Smooth muscle cell (in vitro differentiated cells): Measurements from ENCODE around the gene MINDY1. TPM values are rescaled to one million over a fixed set of nuclear protein-coding genes. Genes with fewer than 3 reads are reported as not detected.

ENCODE experiments used
- DNase-seq: peaks from one replicate; lab custom pipeline; 2025; ENCODE audit not compliant: unreplicated experiment; lab: John Stamatoyannopoulos, UW
- H2AFZ ChIP-seq: fragments of 200-600 bp; sonication (generic); 2 replicates; pipeline ENCODE4 v1.6.0; 2016; ENCODE audit warnings: antibody characterized with exemption, low read depth, mild to moderate bottlenecking
- H3F3A ChIP-seq: fragments of 200-600 bp; sonication (generic); 2 replicates; pipeline ENCODE4 v1.6.0; 2017; ENCODE audit warnings: antibody characterized with exemption, low read depth
- H3K27ac ChIP-seq: fragments of 200-600 bp; sonication (generic); 2 replicates; pipeline ENCODE4 v1.5.1; 2016; ENCODE audit warnings: low read depth, mild to moderate bottlenecking
- H3K27me3 ChIP-seq: fragments of 200-600 bp; sonication (generic); 2 replicates; pipeline ENCODE4 v1.6.1; 2016; ENCODE audit warnings: low read depth, mild to moderate bottlenecking
- H3K36me3 ChIP-seq: fragments of 200-600 bp; sonication (generic); 2 replicates; pipeline ENCODE4 v1.5.1; 2016; ENCODE audit warnings: low read depth
- H3K4me1 ChIP-seq: fragments of 200-600 bp; sonication (generic); 2 replicates; pipeline ENCODE4 v1.5.1; 2016; ENCODE audit warnings: low read depth
- H3K4me2 ChIP-seq: fragments of 200-600 bp; sonication (generic); 2 replicates; pipeline ENCODE4 v1.6.0; 2016; ENCODE audit warnings: mild to moderate bottlenecking
- H3K4me3 ChIP-seq: fragments of 200-600 bp; sonication (generic); 2 replicates; pipeline ENCODE4 v1.5.1; 2016; ENCODE audit warnings: mild to moderate bottlenecking
- H3K79me2 ChIP-seq: fragments of 200-600 bp; sonication (generic); 2 replicates; pipeline ENCODE4 v1.6.0; 2016; ENCODE audit warnings: low read depth, mild to moderate bottlenecking
- H3K9ac ChIP-seq: fragments of 200-600 bp; sonication (generic); 2 replicates; pipeline ENCODE4 v1.6.0; 2016; ENCODE audit warnings: low read depth
- H3K9me3 ChIP-seq: fragments of 200-600 bp; sonication (generic); replicated peaks from 2 replicates; pipeline ENCODE4 v1.5.1; 2016; ENCODE audit warnings: low read depth
- H4K20me1 ChIP-seq: fragments of 200-600 bp; sonication (generic); 2 replicates; pipeline ENCODE4 v1.6.0; 2016; ENCODE audit warnings: low read depth
- WGBS: methylation state at CpG from one replicate; pipeline ENCODE4 v1.1.7; 2016; ENCODE audit warnings: low lambda C conversion rate; 5-methylcytosine and 5-hydroxymethylcytosine counted together
- polyA plus RNA-seq: library from polyadenylated mRNA; unstranded; fragments of >200 nt; fragmentation: Nextera tagmentation; extraction: Ambion mirVana; gene quantifications from 2 replicates; pipeline ENCODE4 v1.2.1, GENCODE V29; 2016
- total RNA-seq: library from RNA; depleted of rRNA; stranded (reverse); fragments of >200 nt; gene quantifications from 2 replicates; pipeline ENCODE4 v1.2.3, GENCODE V29; 2014
- TF ChIP-seq, protein P1 (sequence below): fragments of 200-600 bp; sonication (generic); IDR thresholded peaks from 2 replicates; pipeline ENCODE4 v1.5.1; 2017; ENCODE audit warnings: borderline replicate concordance, mild to moderate bottlenecking, antibody characterized with exemption; ENCODE audit not compliant: insufficient read depth, poor library complexity, severe bottlenecking

The MINDY1 gene
- total and polyA plus RNA-seq, 2 experiments from 2014 or later = 2.4 to 3.2 TPM

DNA sequence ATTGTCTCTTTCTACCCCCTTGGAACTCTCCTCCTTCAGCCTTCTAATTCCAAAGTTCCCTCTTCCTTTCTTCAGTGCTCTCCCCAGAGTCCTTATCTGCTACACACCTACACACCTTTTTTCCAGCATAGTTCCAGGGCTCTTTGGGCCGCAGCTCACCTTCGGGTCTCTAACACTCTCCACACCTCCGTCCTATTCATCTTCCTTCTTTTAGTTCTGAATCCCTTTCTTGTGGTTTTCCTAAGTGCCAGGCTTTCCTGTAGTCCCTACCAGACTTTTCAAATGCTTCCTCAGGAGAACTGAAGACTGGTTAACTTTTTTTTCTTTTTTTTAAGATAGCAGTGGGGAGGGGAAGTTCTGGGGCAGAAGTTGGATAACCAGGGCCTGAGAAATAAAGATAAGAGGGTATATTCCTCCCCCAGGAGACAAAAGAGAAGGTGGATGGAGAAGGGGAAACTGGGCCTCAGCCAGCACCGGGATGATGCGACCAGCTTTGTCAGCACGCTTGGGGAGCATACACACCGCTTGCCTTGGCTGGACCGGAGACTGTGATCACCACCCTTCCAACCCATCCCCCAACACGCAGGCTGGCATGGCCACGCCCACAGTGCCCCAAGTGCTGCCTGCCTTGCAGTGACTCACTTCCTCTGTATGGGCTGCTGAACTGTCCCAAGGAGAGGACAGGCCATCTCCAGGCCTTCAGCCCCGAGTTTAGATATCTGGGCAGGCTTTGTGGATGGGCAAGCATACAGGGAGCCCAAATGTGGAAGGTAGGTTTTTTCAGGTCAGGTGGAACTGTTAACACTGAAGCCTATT lies 29.6 kb downstream of the MINDY1 start:
- Histone ChIP-seq H3K27ac (peak overlapping the region; percentile 61), H3K9me3 (no peaks in the 10 kb centered on the region), H3K9ac (no peak overlapping the region), H3K4me3 (no peak overlapping the region), H3F3A (peaks cover 24% of the 10 kb centered on the region), H4K20me1 (peaks cover 16% of the 10 kb centered on the region), H3K36me3 (no peaks in the 10 kb centered on the region), H3K27me3 (no peaks in the 10 kb centered on the region), H3K4me1 (peaks cover 49% of the 10 kb centered on the region), H3K4me2 (peak overlapping the region; percentile 68), H2AFZ (no peak overlapping the region), H3K79me2 (peaks cover 20% of the 10 kb centered on the region)
- DNase-seq = peak; percentile 46
- TF ChIP-seq, protein P1, sequence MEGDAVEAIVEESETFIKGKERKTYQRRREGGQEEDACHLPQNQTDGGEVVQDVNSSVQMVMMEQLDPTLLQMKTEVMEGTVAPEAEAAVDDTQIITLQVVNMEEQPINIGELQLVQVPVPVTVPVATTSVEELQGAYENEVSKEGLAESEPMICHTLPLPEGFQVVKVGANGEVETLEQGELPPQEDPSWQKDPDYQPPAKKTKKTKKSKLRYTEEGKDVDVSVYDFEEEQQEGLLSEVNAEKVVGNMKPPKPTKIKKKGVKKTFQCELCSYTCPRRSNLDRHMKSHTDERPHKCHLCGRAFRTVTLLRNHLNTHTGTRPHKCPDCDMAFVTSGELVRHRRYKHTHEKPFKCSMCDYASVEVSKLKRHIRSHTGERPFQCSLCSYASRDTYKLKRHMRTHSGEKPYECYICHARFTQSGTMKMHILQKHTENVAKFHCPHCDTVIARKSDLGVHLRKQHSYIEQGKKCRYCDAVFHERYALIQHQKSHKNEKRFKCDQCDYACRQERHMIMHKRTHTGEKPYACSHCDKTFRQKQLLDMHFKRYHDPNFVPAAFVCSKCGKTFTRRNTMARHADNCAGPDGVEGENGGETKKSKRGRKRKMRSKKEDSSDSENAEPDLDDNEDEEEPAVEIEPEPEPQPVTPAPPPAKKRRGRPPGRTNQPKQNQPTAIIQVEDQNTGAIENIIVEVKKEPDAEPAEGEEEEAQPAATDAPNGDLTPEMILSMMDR = no peak
- WGBS = 18% methylated on average over 11 of the region's 11 CpGs

DNA sequence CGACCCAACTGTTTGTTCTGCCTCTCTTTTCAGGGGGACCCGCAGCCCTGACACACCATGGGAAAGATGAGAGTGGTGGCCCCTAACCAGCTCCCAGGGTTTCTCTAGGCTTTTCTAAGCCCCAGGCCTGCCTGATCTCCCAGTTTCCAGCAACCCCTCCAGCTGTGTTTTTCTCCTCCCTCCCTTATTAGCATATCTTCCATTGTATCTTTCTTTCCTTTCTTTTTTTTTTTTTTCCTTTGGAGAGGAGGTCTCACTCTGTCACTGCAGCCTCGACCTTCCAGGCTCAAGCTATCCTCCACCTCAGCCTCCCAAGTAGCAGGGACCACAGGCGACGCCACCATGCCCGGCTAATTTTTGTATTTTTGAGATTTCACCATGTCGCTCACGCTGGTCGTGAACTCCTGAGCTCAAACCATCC lies 30.3 kb downstream of the MINDY1 start:
- H3K36me3 ChIP-seq = no peaks in the 10 kb centered on the region
- H3K27me3 ChIP-seq = no peaks in the 10 kb centered on the region
- no peak for DNase-seq
- peak overlapping the region; percentile 43 for H3K27ac ChIP-seq
- 76% methylated on average over 9 of the region's 9 CpGs for WGBS
- peaks cover 23% of the 10 kb centered on the region for H4K20me1 ChIP-seq
- H3K9me3 ChIP-seq = no peaks in the 10 kb centered on the region
- H3F3A ChIP-seq = peaks cover 31% of the 10 kb centered on the region
- TF ChIP-seq, protein P1 = no peak
- peaks cover 27% of the 10 kb centered on the region for H3K79me2 ChIP-seq
- no peak overlapping the region for H2AFZ ChIP-seq
- no peak overlapping the region for H3K9ac ChIP-seq
- H3K4me1 ChIP-seq = peaks cover 50% of the 10 kb centered on the region
- H3K4me3 ChIP-seq = no peak overlapping the region
- peak overlapping the region; percentile 100 for H3K4me2 ChIP-seq

DNA sequence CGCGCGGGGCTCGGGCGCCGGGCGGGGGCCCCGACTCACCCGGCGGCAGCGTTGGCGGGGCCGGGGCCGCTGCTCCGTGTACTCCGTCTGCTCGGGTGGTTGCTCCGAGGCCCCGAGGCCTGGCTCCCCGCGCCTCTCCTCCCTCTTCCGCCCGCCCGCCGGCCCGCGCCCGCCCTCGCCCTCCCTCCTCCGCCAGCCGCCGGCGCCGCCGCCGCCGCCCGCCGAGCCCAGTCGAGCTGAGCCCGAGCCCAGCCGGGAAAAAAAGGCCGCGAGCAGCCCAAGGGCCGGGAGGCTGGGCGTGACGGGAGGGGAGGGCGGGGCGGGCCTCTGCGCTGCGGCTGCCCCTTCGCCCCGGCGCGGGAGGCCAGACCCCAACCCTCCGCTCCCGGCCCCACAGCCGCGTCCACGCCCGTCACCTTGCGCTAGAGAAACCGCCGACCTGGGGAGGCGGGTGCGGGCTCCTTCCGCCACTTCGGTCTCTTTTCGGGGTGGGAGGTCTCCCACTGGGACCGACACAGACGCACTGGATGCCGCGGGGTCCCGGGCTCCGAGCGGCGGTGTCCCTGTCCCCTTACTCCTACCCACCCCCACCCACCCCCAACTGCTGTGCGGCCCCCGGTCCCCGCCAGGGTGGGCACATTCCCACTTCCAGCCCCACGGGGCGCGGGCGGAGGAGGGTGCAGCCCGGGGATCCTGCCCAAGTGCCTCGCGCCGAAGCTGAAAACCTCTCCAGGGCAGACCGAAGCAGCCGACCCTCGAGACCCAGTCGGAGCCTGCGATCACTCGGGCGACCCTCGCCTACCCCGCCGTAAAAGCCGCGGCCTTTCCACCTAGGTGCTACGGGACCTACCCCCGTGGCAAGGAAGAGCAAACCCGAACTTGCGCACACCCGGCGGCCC lies 31.9 kb downstream of the MINDY1 start, which contains the start of gene CERS2:
TSS of gene CERS2 (minus strand) at position 256 of the 899 bp plus-strand sequence. CDS start 5,745 bp downstream, outside the sequence.
- Histone ChIP-seq H3F3A (peaks cover 32% of the 10 kb centered on the region), H3K27me3 (no peaks in the 10 kb centered on the region), H3K4me3 (peak within 1 kb of the TSS; percentile 84), H3K9me3 (no peaks in the 10 kb centered on the region), H3K27ac (peak within 1 kb of the TSS; percentile 72), H3K9ac (peak within 1 kb of the TSS; percentile 84), H3K4me2 (peak within 1 kb of the TSS; percentile 100), H2AFZ (peak within 1 kb of the TSS; percentile 64), H4K20me1 (peaks cover 38% of the 10 kb centered on the region), H3K79me2 (peaks cover 43% of the 10 kb centered on the region), H3K36me3 (no peaks in the 10 kb centered on the region), H3K4me1 (peaks cover 50% of the 10 kb centered on the region)
- TF ChIP-seq, protein P1 = no peak
- DNase-seq = peak; percentile 70
- 6% methylated on average over 31 of the region's 106 CpGs for WGBS
